GM21447 (cell line): ENCODE data around the gene LRRC46.
A peak's percentile ranks its signal among the peaks of the same experiment; 100 is the strongest.

Source experiments
- ATAC-seq: cut with Tn5 transposase; IDR thresholded peaks from one replicate; pipeline ENCODE4 v1.9.1; 2021; ENCODE audit not compliant: unreplicated experiment

The LRRC46 gene, protein sequence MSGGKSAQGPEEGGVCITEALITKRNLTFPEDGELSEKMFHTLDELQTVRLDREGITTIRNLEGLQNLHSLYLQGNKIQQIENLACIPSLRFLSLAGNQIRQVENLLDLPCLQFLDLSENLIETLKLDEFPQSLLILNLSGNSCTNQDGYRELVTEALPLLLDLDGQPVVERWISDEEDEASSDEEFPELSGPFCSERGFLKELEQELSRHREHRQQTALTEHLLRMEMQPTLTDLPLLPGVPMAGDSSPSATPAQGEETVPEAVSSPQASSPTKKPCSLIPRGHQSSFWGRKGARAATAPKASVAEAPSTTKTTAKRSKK

DNA sequence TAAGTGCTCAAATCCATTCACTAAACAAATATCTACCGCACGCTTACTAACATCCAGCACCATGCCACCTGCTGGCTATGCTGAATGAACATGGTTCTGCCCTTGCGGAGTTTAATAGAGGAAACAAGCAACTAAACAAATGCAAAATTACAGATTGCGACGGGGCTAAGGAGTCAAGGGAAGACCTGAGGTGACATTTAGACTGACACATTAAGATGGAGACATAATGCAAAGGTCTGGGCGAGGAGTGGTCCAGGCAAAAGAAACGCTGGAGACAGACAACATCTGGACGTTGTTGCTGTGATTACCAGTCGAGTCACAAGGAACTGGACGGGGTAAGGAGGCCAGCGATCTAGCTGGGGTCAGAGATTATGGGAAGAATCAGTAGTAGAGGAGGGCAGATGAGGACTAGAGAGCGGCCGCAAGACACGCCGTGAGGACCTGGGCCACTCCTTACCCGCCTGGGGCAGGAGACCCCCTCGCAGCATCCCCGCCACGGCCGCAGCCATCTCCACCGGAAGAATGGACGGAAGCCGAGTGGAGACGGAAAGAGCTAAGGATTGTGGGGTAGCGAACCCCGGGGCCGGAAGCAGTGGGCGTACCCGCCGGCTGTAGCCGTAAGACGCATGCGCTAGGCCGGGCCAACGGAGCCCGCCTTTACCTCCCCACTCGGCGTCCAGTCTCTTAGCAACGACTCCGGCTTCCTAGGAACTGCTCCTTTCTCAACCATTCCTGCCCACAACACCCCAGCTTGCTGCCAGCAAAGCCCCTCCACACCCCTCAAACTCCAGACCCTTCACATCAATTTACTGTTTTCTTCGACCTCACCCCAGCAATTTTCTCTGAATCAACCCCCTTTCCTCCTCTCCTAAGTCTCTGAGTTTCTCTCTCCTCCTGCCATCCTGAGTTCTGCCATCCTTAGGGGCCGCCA lies at the start of gene LRRC46, which contains the start of gene MRPL10:
LRRC46 (plus strand) TSS at position 668 of the 931 bp plus-strand sequence. CDS start 320 bp downstream, outside the sequence.
MRPL10 (minus strand) TSS at position 539 of the 931 bp plus-strand sequence; CDS start at position 509, 30 bp downstream.
- ATAC-seq: peak; percentile 86

DNA sequence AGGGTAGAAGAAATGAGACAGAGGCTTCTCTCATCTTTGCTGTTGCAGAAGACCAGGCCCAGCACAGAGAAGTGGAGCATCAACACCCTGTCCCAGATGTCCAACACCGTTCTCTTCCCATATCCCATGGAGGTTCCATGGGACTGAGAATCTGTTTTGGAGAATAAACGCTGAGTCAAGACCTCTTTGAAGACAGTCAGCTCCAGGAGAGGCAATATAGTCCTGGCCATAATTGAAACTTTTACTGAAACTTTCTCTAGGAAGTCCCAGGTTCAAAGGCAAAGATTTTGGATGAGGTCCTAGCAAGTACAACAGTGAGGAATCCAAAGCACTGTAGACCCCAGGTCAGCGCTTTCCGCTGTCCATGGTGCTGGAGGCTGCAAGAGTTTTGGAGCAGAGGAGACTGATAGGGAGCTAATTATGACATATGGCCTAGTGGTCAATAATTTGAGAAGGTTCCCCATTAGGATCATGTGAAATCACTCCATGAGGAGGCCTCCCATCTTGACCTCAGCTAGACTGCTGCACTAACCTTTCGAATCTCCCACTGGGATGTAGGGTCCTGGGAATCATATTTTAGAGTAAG lies 45.8 kb upstream of the LRRC46 start:
- no peak for ATAC-seq

DNA sequence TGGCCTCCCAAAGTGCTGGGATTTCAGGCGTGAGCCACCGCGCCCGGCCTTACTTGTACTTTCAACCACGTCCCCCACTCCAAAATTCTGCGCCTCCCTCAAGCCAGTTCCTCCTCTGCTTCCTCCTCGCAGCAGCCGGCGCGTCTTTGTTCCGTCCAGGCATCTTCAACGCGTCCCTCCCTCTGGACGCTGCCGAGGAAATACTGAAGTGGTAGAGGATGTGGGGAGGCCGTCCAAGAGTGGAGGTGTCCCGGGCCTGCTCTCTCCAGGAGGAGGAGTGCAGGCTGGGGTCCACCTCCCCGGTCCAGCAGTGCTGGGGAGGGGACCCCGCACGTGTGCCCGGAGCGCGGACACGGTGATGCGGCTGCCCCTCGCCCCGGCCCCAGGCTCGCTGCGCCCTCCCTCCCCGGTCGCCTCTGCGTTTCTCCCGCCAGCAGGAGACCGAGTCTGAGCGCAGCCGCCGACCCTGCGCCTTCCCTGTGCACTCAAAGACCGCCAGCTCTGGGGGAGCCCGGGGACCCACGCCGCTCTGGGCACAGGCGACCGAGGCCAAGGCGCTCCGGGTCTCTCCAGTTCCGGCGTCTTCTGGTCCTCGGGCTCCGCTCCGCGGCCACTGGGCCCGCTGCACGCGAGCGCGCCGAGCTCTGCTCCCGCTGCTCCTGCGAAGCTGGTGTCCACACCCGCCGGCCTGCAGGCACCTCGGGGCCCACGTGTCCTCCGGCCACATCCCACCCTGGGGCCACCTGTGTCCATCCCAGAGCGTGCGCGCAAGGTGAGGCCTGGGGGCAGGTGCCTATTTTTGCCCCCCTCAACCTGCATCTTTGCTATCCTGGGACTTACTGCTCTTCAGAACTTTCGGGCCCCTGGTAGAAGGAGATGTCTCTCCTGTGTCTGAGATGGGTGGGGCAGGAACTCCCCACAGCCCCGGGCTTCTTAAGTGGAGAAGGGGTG lies 41.6 kb upstream of the LRRC46 start:
- no peak for ATAC-seq

DNA sequence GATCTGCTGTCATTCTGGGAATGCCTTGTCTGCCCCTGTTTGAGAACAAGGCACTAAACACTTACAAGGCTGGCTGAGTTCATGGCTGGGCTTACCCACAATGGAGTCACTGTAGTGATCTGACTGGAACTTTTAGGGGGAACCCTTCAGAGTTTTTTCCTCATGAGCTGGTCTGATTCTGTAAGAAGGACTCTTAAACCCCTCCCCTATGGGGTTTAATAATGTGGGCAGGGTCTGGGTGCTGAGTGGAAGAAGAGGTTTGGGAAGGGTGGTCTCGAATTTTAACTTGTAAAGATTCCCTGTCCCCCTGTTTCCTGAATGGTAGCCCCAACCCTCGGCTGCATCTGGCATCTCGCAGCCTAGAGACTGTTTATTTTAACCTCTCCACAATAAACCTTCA lies 40.4 kb upstream of the LRRC46 start:
- ATAC-seq: no peak

- ATAC-seq: no peak
Observed at GRCh38 chr17:47792457-47792856, 39.0 kb upstream of the LRRC46 start.

DNA sequence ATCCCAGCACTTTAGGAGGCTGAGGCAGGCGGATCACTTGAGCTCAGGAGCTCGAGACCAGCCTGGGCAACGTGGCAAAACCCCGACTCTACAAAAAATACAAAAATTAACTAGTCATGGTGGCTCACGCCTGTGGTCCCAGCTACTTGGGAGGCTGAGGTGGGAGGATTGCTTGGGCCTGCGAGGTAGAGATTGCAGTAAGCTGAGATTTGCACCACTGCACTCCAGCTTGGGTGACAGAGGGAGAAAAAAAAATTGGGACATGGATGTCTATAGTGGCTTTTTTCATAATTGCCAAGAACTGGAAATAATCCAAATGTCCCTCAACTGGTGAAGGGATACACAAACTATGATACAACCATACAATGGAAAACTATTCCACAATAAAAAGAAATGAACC lies 38.5 kb upstream of the LRRC46 start:
- ATAC-seq: no peak

DNA sequence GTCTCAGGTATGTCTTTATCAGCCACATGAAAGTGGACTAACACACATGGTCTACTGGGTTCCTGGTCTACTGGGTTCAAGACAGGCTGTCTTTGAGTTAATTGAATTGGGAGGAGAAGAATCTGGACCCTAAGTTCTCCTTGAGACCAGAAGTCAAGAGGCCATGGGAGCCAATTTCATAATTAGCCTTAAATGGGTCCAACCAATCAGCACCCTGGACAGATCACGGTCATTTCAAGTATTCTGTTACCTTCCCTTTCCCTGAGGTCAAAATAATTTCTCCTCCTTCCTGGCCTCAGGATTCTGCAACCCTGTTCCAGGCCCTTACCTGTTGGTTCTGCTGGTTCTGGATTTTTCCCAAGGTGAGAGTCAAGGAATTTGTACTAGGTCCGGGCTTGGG lies 33.7 kb upstream of the LRRC46 start:
- no peak for ATAC-seq

DNA sequence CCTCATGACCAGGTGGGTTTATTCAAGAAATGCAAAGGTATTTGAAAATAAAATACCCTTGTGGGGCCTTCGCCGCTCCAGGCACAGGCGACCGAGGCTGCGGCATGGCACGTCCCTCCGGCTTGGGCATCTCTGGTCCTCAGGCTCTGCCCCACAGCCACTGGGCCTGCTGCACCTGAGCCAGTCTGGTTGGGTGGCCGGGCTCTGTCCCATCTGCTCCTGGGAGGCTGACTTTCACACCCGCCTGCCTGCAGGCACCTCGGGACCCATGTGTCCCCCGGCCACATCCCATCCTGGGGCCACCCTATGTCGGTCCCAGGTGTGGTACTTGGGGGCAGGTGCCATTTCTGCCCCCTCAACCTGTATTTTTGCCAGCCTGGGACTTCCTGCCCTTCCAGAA lies 30.8 kb upstream of the LRRC46 start:
- no peak for ATAC-seq

DNA sequence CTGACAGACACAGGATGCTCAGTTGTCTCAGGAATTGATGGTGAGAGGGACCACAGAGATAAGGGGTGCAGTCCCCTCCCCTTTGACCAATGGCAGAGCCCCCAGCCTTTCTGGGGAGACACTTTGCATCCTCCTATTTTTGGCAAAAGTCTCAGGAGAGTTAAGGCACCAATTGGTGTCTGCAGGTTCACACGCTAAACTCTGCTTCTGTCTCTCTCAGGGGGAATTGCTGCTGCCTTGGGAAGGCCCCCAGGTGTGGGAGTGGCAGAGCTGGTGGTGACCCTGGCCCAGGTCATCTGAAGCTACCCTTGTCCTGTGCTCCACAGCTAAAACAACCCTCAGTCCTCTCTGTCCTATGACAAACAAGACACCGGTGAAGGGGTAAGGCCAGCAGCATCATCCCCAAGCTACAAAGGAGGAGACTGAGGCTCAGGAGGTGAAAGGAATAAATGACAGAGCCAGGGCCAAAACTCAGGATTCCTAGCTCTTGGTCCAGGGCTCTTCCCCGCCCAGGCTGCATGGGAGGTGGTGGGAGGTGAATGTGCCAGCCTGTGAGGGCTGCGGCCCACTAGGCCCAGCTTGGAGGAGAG lies 30.2 kb upstream of the LRRC46 start:
- ATAC-seq: no peak

GRCh38 chr17:47801906-47802305 lies 29.6 kb upstream of the LRRC46 start:
- ATAC-seq: no peak

DNA sequence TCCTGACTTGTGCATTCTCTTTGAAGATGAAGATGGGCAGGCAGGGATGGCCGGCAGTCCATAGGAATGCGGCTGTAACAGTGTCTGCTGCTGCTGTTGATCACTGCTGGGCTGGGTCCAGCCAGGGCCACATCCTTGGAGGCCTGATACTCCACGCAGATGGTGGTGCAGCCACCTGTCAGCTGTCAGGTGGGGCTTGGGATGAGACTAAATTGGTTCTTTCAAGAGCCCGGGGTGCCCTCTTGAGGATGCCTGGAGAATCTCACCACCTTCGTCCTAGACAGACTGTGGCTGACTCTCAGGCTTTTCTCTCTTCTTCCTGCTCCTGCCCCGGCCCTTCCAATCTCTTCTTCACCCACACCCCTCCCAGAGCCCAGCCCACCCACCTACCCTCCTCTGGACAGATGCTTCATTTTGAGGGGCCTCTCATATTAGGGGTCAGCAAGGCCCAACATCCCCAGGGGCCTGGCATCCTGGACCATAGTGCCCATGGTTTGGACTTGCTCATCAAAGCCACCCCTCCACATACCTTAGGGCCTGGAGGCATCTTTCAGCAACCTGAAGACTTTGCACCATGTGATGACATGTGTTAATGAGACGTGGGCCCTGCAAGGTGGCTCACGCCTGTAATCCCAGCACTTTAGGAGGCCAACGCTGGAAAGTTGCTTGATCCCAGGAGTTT lies 29.0 kb upstream of the LRRC46 start:
- ATAC-seq: no peak

GRCh38 chr17:47803201-47803600 lies 28.3 kb upstream of the LRRC46 start:
- ATAC-seq: no peak

DNA sequence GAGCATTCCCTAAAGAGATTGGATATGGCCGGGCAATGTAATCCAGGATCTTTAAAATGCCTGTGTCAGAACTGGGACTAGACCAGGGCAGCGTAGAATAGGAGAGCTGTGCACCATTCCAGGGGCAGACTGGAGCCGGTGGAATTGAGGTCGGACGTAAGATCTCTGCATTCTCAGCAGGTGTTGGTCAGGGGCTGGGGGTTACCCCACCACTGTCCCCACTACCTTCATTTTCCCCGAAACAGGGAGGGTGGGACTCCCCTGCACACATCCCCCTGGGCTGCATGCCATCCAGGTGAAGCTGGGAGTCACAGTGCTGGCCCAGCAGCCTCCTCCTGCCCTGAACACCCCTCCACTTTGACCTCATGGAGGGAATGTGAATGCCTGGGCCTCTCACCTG lies 27.7 kb upstream of the LRRC46 start:
- ATAC-seq: no peak

- no peak for ATAC-seq
Observed at GRCh38 chr17:47804461-47804860, 27.0 kb upstream of the LRRC46 start.

DNA sequence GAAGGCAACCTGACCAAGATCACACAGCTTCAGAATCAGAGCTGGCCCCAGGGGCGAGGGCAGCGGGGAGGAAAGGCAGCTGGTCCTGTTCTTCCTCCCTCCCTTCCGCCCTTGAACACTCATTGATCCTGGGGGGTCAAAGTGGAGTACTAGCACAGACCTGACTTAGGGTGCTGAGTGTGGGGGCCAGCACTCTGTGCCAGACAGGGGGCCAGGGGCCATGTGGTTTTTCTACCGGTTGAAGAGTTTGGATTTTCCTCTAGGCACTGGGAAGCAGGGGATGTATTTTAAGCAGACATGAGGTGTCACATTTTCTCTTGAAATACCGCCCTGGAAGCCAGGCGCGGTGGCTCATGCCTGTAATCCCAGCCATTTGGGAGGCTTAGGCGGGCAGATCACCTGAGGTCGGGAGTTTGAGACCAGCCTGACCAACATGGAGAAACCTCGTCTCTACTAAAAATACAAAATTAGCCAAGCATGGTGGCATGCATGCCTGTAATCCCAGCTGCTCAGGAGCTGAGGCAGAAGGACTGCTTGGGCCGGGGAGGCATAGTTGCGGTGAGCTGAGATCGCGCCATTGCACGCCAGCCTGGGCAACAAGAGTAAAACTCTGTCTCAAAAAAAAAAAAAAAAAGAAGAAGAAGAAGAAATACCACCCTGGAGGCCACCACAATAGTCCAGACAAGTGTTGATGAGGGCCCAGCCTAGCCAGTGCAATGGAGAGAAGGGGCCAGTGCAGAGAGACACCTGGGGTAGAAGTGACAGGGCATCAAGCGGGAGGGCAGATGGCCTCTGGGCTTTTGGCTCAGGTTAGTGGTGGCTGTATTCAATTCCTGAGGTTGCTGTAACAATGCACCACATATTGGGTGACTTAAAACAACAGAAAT lies 25.2 kb upstream of the LRRC46 start:
- no peak for ATAC-seq

- ATAC-seq: no peak
Observed at GRCh38 chr17:47806913-47807255, 24.6 kb upstream of the LRRC46 start.

DNA sequence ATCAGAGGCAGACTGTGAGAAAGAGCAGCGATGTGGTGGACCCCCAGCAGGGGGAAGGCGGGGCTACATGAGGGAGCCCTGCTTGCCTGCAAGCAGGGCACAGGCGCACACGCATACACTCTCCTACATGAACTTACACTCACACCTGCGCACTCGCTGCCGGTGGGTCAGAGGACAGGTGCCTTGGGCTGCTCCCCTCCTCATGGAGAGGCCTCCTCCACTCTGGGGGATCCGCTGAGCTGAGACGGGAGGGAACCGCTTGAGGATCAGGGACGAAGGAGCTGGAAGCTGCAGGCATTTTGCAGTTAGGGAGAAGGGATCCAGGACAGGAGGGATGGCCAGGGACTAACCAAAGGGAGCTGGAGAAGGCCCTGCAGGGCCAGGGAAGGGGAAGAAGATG lies 24.0 kb upstream of the LRRC46 start:
- no peak for ATAC-seq

GRCh38 chr17:47808036-47808829 lies 23.2 kb upstream of the LRRC46 start:
- no peak for ATAC-seq
